ENCODE results near the gene LARP4B. TPM values are rescaled to one million over a fixed set of nuclear protein-coding genes. Genes with fewer than 3 reads are reported as not detected.

The LARP4B gene
- total RNA-seq, 2 donors from 2014 or later: 42.2 to 70.6 TPM

DNA sequence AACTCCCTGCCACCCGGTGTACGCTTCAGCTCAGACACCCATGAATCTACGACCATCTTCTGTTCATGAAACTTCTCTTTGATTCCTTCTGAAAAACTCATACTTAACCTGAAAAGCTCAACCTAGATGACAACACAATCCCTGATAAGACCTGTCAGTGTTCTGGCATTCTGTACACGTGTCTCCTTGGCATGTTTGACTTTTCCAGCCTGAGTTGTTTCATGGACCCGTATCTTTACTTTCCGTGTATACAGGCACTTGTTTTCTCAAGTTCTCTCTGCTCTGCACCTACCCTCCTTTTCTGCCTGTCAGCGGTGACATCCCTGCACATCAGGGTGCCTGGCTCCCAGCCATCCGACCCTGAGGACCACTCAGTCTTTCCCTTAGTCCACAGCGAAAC is 103.3 kb downstream of the LARP4B start:
- no peaks in the 10 kb centered on the region for H3K9me3 ChIP-seq
- DNase-seq (ENCODE audit: low spot score): no peak
- TF ChIP-seq, protein P1, sequence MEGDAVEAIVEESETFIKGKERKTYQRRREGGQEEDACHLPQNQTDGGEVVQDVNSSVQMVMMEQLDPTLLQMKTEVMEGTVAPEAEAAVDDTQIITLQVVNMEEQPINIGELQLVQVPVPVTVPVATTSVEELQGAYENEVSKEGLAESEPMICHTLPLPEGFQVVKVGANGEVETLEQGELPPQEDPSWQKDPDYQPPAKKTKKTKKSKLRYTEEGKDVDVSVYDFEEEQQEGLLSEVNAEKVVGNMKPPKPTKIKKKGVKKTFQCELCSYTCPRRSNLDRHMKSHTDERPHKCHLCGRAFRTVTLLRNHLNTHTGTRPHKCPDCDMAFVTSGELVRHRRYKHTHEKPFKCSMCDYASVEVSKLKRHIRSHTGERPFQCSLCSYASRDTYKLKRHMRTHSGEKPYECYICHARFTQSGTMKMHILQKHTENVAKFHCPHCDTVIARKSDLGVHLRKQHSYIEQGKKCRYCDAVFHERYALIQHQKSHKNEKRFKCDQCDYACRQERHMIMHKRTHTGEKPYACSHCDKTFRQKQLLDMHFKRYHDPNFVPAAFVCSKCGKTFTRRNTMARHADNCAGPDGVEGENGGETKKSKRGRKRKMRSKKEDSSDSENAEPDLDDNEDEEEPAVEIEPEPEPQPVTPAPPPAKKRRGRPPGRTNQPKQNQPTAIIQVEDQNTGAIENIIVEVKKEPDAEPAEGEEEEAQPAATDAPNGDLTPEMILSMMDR (IDR thresholded peaks at IDR 0.05): no peak
- H3K36me3 ChIP-seq: peaks cover 26% of the 10 kb centered on the region
- ATAC-seq (ENCODE audit: insufficient number of reproducible peaks, low FRiP score, low read depth): no peak
- no peak overlapping the region for H3K27ac ChIP-seq
- no peaks in the 10 kb centered on the region for H3K27me3 ChIP-seq (replicated peaks; ENCODE audit: insufficient read depth)
- H3K4me1 ChIP-seq (ENCODE audit: control insufficient read depth in 1 of 2, low read depth in 2 of 2): no peaks in the 10 kb centered on the region
- H3K4me3 ChIP-seq: no peak overlapping the region

DNA sequence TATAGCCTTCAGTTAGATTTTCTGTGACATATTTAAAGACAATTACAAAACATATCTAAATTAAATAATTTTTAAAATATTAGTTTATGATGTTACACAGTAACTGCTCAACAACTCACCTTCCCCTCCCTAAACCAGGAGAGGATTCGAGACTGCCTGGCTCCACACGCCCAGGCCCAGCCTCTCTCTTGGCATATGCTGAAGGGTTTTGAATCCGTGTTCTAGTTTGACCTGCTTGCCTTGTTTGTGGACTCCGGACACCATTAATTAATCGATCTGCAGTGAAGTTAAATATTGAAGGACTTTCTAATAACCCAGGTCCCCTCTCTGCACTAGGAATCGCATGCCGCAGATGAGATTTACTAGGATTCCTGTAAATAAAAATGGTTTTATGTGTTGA is 106.6 kb downstream of the LARP4B start:
- Histone ChIP-seq H3K4me1 (ENCODE audit: control insufficient read depth in 1 of 2, low read depth in 2 of 2) (no peaks in the 10 kb centered on the region), H3K27ac (no peak overlapping the region), H3K27me3 (replicated peaks; ENCODE audit: insufficient read depth) (no peaks in the 10 kb centered on the region), H3K4me3 (no peak overlapping the region), H3K36me3 (peaks cover 41% of the 10 kb centered on the region), H3K9me3 (no peaks in the 10 kb centered on the region)
- TF ChIP-seq, protein P1 (IDR thresholded peaks at IDR 0.05): no peak
- ATAC-seq (ENCODE audit: insufficient number of reproducible peaks, low FRiP score, low read depth): no peak
- DNase-seq (ENCODE audit: low spot score): no peak

DNA sequence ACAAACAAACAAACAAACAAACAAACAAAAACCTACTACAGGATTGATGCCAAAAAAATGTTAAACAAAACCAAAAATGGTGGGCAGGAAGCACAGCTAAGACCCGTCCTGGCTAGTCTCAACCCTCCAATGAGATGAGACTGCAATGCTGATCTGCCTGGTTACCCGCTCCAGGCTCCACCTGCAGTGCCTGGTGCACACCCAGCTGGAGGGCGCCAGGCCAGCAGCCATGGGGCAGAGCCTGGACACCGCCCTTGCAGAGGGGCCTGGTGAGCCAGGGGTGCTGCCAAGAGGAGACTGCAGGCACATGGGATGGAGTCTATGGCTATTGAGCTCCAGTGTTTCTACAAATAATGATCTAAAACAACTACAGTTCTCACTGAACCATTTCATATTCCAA is 107.0 kb downstream of the LARP4B start:
- TF ChIP-seq, protein P1 (IDR thresholded peaks at IDR 0.05): no peak
- no peak for DNase-seq (ENCODE audit: low spot score)
- Histone ChIP-seq H3K27me3 (replicated peaks; ENCODE audit: insufficient read depth) (no peaks in the 10 kb centered on the region), H3K4me1 (ENCODE audit: control insufficient read depth in 1 of 2, low read depth in 2 of 2) (no peaks in the 10 kb centered on the region), H3K36me3 (peaks cover 42% of the 10 kb centered on the region), H3K4me3 (no peak overlapping the region), H3K9me3 (no peaks in the 10 kb centered on the region), H3K27ac (no peak overlapping the region)
- no peak for ATAC-seq (ENCODE audit: insufficient number of reproducible peaks, low FRiP score, low read depth)

DNA sequence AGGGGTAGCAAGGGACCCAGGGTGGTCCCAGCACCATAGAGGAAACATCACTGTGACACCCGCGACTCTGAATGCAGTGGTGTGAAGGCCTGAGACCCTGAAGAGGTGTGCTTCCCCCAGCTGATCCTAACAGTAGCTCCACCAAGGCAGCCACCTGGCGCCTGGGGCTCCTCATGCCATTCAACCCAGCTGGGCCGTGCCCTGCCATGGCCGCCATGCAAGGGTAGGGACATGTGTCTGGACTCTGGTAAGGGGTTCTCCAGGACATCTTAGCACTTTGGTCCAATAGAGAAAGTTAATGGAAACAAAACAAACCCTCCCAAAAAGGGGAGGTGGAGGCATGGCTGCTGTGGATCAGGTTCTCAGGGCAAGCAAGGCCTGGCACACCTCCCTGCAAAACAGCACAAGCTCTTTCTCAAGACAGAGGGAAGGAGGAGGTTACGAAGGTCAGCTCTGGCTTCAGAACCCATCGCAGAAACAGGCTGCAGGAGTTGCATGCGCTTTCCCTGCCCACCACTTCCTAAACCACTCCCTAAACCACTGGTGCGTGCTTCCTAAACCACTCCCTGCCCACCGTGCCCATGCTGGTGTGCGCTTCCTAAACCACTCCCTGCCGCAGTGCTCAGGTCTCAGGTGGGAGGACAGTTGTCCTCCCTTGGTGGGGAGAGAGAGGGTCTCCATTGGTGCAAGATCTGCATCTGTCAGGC is 108.7 kb downstream of the LARP4B start:
- Histone ChIP-seq H3K27ac (no peak overlapping the region), H3K9me3 (no peaks in the 10 kb centered on the region), H3K36me3 (peaks cover 34% of the 10 kb centered on the region), H3K4me1 (ENCODE audit: control insufficient read depth in 1 of 2, low read depth in 2 of 2) (no peaks in the 10 kb centered on the region), H3K27me3 (replicated peaks; ENCODE audit: insufficient read depth) (no peaks in the 10 kb centered on the region), H3K4me3 (no peak overlapping the region)
- DNase-seq (ENCODE audit: low spot score) (no peak), ATAC-seq (ENCODE audit: insufficient number of reproducible peaks, low FRiP score, low read depth) (no peak)
- TF ChIP-seq, protein P1 (IDR thresholded peaks at IDR 0.05): no peak

DNA sequence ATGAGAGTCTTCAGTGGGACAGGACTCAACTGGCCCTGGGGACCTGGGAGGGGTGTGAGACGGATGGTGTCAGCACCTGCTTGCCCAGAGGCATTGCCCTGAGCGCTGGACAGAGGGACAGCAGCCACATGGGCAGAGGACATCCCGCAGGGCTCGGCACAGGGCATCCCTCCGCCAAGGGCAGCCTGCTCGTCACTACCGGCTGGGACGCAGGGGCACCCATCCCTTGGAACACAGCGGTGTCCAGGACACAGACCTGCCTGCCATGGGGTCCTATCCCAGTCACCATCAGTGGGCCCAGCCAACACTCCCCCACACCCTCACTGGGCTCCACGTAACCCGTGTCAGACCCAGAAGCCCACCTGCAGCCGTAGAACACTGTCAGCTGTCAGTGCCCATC is 109.3 kb downstream of the LARP4B start:
- TF ChIP-seq, protein P1 (IDR thresholded peaks at IDR 0.05): no peak
- ATAC-seq (ENCODE audit: insufficient number of reproducible peaks, low FRiP score, low read depth): no peak

More for the DNA sequence above, 109.3 kb downstream of the LARP4B start:
- Histone ChIP-seq H3K4me1 (ENCODE audit: control insufficient read depth in 1 of 2, low read depth in 2 of 2) (no peaks in the 10 kb centered on the region), H3K27me3 (replicated peaks; ENCODE audit: insufficient read depth) (no peaks in the 10 kb centered on the region), H3K4me3 (no peak overlapping the region), H3K9me3 (no peaks in the 10 kb centered on the region), H3K27ac (no peak overlapping the region), H3K36me3 (peaks cover 34% of the 10 kb centered on the region)
- no peak for DNase-seq (ENCODE audit: low spot score)

Data from thoracic aorta (tissue), 2 donors.